ENCODE results near the gene DCDC1. TPM values are rescaled to one million over a fixed set of nuclear protein-coding genes. Genes with fewer than 3 reads are reported as not detected.

Gene DCDC1
- total RNA-seq, 1 experiment from 2014 or later, result 0.22 TPM

DNA sequence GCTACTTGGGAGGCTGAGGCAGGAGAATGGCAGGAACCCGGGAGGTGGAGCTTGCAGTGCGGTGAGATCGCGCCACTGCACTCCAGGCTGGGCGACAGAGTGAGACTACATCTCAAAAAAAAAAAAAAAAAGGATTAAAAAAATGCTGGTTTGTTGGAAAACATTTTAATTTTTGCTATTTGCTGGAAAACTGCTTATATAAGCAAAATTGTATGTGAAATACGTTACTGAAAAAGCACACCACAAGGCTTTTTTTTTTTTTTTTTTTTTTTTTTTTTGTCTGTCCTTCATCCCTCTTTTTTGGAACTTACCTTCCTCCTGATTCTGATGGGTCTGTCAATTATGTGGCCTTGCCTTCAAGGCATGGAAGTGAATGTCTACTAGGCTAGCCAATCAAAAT is 40.8 kb downstream of the DCDC1 start:
- TF ChIP-seq, protein P1, sequence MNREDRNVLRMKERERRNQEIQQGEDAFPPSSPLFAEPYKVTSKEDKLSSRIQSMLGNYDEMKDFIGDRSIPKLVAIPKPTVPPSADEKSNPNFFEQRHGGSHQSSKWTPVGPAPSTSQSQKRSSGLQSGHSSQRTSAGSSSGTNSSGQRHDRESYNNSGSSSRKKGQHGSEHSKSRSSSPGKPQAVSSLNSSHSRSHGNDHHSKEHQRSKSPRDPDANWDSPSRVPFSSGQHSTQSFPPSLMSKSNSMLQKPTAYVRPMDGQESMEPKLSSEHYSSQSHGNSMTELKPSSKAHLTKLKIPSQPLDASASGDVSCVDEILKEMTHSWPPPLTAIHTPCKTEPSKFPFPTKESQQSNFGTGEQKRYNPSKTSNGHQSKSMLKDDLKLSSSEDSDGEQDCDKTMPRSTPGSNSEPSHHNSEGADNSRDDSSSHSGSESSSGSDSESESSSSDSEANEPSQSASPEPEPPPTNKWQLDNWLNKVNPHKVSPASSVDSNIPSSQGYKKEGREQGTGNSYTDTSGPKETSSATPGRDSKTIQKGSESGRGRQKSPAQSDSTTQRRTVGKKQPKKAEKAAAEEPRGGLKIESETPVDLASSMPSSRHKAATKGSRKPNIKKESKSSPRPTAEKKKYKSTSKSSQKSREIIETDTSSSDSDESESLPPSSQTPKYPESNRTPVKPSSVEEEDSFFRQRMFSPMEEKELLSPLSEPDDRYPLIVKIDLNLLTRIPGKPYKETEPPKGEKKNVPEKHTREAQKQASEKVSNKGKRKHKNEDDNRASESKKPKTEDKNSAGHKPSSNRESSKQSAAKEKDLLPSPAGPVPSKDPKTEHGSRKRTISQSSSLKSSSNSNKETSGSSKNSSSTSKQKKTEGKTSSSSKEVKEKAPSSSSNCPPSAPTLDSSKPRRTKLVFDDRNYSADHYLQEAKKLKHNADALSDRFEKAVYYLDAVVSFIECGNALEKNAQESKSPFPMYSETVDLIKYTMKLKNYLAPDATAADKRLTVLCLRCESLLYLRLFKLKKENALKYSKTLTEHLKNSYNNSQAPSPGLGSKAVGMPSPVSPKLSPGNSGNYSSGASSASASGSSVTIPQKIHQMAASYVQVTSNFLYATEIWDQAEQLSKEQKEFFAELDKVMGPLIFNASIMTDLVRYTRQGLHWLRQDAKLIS (CRISPR knock-in tag; IDR thresholded peaks at IDR 0.05; ENCODE audit: borderline replicate concordance), result no peak
- TF ChIP-seq, protein P2, sequence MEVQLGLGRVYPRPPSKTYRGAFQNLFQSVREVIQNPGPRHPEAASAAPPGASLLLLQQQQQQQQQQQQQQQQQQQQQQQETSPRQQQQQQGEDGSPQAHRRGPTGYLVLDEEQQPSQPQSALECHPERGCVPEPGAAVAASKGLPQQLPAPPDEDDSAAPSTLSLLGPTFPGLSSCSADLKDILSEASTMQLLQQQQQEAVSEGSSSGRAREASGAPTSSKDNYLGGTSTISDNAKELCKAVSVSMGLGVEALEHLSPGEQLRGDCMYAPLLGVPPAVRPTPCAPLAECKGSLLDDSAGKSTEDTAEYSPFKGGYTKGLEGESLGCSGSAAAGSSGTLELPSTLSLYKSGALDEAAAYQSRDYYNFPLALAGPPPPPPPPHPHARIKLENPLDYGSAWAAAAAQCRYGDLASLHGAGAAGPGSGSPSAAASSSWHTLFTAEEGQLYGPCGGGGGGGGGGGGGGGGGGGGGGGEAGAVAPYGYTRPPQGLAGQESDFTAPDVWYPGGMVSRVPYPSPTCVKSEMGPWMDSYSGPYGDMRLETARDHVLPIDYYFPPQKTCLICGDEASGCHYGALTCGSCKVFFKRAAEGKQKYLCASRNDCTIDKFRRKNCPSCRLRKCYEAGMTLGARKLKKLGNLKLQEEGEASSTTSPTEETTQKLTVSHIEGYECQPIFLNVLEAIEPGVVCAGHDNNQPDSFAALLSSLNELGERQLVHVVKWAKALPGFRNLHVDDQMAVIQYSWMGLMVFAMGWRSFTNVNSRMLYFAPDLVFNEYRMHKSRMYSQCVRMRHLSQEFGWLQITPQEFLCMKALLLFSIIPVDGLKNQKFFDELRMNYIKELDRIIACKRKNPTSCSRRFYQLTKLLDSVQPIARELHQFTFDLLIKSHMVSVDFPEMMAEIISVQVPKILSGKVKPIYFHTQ (CRISPR knock-in tag; IDR thresholded peaks at IDR 0.05), result no peak
- TF ChIP-seq, protein P3, sequence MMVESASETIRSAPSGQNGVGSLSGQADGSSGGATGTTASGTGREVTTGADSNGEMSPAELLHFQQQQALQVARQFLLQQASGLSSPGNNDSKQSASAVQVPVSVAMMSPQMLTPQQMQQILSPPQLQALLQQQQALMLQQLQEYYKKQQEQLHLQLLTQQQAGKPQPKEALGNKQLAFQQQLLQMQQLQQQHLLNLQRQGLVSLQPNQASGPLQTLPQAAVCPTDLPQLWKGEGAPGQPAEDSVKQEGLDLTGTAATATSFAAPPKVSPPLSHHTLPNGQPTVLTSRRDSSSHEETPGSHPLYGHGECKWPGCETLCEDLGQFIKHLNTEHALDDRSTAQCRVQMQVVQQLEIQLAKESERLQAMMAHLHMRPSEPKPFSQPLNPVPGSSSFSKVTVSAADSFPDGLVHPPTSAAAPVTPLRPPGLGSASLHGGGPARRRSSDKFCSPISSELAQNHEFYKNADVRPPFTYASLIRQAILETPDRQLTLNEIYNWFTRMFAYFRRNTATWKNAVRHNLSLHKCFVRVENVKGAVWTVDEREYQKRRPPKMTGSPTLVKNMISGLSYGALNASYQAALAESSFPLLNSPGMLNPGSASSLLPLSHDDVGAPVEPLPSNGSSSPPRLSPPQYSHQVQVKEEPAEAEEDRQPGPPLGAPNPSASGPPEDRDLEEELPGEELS (CRISPR knock-in tag; IDR thresholded peaks at IDR 0.05), result no peak
- TF ChIP-seq, protein P4, sequence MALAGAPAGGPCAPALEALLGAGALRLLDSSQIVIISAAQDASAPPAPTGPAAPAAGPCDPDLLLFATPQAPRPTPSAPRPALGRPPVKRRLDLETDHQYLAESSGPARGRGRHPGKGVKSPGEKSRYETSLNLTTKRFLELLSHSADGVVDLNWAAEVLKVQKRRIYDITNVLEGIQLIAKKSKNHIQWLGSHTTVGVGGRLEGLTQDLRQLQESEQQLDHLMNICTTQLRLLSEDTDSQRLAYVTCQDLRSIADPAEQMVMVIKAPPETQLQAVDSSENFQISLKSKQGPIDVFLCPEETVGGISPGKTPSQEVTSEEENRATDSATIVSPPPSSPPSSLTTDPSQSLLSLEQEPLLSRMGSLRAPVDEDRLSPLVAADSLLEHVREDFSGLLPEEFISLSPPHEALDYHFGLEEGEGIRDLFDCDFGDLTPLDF (CRISPR knock-in tag; IDR thresholded peaks at IDR 0.05), result no peak
- TF ChIP-seq, protein P5, sequence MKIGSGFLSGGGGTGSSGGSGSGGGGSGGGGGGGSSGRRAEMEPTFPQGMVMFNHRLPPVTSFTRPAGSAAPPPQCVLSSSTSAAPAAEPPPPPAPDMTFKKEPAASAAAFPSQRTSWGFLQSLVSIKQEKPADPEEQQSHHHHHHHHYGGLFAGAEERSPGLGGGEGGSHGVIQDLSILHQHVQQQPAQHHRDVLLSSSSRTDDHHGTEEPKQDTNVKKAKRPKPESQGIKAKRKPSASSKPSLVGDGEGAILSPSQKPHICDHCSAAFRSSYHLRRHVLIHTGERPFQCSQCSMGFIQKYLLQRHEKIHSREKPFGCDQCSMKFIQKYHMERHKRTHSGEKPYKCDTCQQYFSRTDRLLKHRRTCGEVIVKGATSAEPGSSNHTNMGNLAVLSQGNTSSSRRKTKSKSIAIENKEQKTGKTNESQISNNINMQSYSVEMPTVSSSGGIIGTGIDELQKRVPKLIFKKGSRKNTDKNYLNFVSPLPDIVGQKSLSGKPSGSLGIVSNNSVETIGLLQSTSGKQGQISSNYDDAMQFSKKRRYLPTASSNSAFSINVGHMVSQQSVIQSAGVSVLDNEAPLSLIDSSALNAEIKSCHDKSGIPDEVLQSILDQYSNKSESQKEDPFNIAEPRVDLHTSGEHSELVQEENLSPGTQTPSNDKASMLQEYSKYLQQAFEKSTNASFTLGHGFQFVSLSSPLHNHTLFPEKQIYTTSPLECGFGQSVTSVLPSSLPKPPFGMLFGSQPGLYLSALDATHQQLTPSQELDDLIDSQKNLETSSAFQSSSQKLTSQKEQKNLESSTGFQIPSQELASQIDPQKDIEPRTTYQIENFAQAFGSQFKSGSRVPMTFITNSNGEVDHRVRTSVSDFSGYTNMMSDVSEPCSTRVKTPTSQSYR (CRISPR knock-in tag; IDR thresholded peaks at IDR 0.05), result no peak
- TF ChIP-seq EMX1 (CRISPR knock-in tag; IDR thresholded peaks at IDR 0.05) (no peak), ZNF138 (CRISPR knock-in tag; conservative IDR thresholded peaks at IDR 0.05) (no peak)
- TF ChIP-seq, protein P6, sequence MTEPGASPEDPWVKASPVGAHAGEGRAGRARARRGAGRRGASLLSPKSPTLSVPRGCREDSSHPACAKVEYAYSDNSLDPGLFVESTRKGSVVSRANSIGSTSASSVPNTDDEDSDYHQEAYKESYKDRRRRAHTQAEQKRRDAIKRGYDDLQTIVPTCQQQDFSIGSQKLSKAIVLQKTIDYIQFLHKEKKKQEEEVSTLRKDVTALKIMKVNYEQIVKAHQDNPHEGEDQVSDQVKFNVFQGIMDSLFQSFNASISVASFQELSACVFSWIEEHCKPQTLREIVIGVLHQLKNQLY (CRISPR knock-in tag; IDR thresholded peaks at IDR 0.05), result no peak
- CTCF ChIA-PET, result no interaction called here
- DNase-seq (ENCODE audit: low spot score), result no peak
- peaks cover 3% of the 10 kb centered on the region; the same call in 1 of the 2 replicates for H3K27me3 Mint-ChIP-seq (ENCODE audit: low read depth)
- peaks cover 19% of the 10 kb centered on the region for H3K9me3 Mint-ChIP-seq
- no peaks in the 10 kb centered on the region for H3K36me3 Mint-ChIP-seq
- H3K4me3 Mint-ChIP-seq, result no peak overlapping the region
- ATAC-seq, result no peak
- POLR2A ChIA-PET, result no interaction called here
- H3K4me1 Mint-ChIP-seq, result no peaks in the 10 kb centered on the region
- H3K27ac Mint-ChIP-seq, result no peak overlapping the region

DNA sequence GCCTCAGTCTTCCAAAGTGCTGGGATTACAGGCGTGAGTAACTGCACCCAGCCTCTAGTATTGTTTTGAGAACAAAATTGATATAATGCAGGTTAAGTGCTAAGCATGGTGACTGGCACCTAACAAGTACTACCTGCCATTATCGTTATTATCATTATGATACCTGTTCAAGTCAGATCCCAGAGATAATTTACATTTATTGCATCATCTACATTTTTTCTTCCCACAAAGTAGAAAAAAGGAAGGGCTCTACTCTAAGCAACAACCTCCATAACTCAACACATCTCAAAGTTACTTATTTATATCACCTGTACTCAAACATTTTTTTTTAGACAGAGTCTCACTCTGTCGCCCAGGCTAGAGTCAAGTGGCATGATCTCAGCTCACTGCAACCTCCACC is 42.1 kb downstream of the DCDC1 start:
- DNase-seq (ENCODE audit: low spot score), result no peak
- ChIA-PET POLR2A (no interaction called here), CTCF (no interaction called here)
- Mint-ChIP-seq H3K27ac (no peak overlapping the region), H3K9me3 (peaks cover 19% of the 10 kb centered on the region), H3K4me3 (no peak overlapping the region), H3K27me3 (ENCODE audit: low read depth) (peaks cover 3% of the 10 kb centered on the region; the same call in 1 of the 2 replicates), H3K4me1 (no peaks in the 10 kb centered on the region), H3K36me3 (no peaks in the 10 kb centered on the region; the same call in 1 of the 2 replicates)
- TF ChIP-seq GABPB1 (CRISPR knock-in tag; IDR thresholded peaks at IDR 0.05) (no peak), NR2C2 (CRISPR knock-in tag; IDR thresholded peaks at IDR 0.05) (no peak), ZBTB21 (CRISPR knock-in tag; IDR thresholded peaks at IDR 0.05; ENCODE audit: borderline replicate concordance) (no peak)
- TF ChIP-seq, protein P7, sequence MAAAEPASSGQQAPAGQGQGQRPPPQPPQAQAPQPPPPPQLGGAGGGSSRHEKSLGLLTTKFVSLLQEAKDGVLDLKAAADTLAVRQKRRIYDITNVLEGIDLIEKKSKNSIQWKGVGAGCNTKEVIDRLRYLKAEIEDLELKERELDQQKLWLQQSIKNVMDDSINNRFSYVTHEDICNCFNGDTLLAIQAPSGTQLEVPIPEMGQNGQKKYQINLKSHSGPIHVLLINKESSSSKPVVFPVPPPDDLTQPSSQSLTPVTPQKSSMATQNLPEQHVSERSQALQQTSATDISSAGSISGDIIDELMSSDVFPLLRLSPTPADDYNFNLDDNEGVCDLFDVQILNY (CRISPR knock-in tag; IDR thresholded peaks at IDR 0.05), result no peak
- TF ChIP-seq, protein P8, sequence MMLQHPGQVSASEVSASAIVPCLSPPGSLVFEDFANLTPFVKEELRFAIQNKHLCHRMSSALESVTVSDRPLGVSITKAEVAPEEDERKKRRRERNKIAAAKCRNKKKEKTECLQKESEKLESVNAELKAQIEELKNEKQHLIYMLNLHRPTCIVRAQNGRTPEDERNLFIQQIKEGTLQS (CRISPR knock-in tag; conservative IDR thresholded peaks at IDR 0.05), result no peak
- TF ChIP-seq, protein P9, sequence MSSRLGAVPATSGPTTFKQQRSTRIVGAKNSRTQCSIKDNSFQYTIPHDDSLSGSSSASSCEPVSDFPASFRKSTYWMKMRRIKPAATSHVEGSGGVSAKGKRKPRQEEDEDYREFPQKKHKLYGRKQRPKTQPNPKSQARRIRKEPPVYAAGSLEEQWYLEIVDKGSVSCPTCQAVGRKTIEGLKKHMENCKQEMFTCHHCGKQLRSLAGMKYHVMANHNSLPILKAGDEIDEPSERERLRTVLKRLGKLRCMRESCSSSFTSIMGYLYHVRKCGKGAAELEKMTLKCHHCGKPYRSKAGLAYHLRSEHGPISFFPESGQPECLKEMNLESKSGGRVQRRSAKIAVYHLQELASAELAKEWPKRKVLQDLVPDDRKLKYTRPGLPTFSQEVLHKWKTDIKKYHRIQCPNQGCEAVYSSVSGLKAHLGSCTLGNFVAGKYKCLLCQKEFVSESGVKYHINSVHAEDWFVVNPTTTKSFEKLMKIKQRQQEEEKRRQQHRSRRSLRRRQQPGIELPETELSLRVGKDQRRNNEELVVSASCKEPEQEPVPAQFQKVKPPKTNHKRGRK (CRISPR knock-in tag; IDR thresholded peaks at IDR 0.05; ENCODE audit: borderline replicate concordance), result no peak
- TF ChIP-seq, protein P10, sequence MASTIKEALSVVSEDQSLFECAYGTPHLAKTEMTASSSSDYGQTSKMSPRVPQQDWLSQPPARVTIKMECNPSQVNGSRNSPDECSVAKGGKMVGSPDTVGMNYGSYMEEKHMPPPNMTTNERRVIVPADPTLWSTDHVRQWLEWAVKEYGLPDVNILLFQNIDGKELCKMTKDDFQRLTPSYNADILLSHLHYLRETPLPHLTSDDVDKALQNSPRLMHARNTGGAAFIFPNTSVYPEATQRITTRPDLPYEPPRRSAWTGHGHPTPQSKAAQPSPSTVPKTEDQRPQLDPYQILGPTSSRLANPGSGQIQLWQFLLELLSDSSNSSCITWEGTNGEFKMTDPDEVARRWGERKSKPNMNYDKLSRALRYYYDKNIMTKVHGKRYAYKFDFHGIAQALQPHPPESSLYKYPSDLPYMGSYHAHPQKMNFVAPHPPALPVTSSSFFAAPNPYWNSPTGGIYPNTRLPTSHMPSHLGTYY (CRISPR knock-in tag; IDR thresholded peaks at IDR 0.05), result no peak
- no peak for ATAC-seq

All from WTC11 (cell line).